Adrenal gland (tissue), 5 donors: ENCODE data around the gene CDK13.

Experiments
- POLR2A ChIP-seq, 2 donors: fragments of 450-650 bp; IDR thresholded peaks; one replicate each; pipeline ENCODE4 v1.6.1; 2017; ENCODE audit warnings: antibody characterized with exemption in 2 of 2, mild to moderate bottlenecking in 2 of 2, moderate library complexity in 1 of 2
- TF ChIP-seq, protein P1 (sequence below), 6 experiments: fragments of 450-650 bp in 4 of 6; fragments of 200-600 bp in 2 of 6; sonication (generic) in 1 of 6; IDR thresholded peaks; 1 replicate in 5 of 6; 2 replicates in 1 of 6; pipeline versions ENCODE4 v1.5.1 to v1.8.0; 2016 to 2021; ENCODE audit warnings: antibody characterized with exemption in 6 of 6, mild to moderate bottlenecking in 2 of 6, moderate library complexity in 1 of 6
- donor health status: DM: no; HTN: no; CAD: no.

DNA sequence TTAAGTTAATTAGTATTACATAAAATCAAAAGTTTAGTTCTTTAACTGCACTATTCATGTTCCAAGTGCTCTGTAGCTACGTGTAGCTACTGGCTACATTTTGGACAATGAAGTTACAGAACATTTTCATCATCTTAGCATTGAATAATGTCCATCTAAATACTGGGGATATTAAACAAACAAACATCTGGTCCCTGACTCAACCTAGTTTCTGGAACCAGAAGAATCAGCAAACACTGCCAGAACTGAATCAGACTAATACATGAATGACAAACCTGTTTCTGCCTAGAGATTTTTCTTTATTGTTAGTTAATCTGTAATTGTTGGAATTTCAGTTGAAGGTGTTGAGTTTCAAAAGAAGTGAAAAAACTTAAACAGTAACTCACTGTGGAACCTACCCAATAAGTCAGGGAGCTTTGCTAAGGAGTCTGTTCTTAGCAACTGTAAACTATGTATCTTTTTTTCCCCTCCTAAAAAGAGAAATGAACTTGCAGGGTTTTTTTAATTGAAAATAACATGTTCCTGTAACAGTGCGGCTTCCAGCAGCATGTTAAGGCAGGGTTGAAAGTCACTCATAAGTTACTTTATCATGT, 58.3 kb downstream of the CDK13 start:
- TF ChIP-seq, protein P1, sequence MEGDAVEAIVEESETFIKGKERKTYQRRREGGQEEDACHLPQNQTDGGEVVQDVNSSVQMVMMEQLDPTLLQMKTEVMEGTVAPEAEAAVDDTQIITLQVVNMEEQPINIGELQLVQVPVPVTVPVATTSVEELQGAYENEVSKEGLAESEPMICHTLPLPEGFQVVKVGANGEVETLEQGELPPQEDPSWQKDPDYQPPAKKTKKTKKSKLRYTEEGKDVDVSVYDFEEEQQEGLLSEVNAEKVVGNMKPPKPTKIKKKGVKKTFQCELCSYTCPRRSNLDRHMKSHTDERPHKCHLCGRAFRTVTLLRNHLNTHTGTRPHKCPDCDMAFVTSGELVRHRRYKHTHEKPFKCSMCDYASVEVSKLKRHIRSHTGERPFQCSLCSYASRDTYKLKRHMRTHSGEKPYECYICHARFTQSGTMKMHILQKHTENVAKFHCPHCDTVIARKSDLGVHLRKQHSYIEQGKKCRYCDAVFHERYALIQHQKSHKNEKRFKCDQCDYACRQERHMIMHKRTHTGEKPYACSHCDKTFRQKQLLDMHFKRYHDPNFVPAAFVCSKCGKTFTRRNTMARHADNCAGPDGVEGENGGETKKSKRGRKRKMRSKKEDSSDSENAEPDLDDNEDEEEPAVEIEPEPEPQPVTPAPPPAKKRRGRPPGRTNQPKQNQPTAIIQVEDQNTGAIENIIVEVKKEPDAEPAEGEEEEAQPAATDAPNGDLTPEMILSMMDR (IDR thresholded peaks at IDR 0.05), result no peak
- no peak for TF ChIP-seq POLR2A (IDR thresholded peaks at IDR 0.05)
